Measurements from ENCODE around the gene TNNC2. TPM values are rescaled to one million over a fixed set of nuclear protein-coding genes. Genes with fewer than 3 reads are reported as not detected.

Gene TNNC2
- total and polyA plus RNA-seq, 9 of the 15 experiments (the other 6 are each of a cell fraction or from before 2014, with no cell fraction given), result not detected

GRCh38 chr20:45850926-45851325 is 23.8 kb upstream of the TNNC2 start (continued):
- no peak for TF ChIP-seq USF1 (CRISPR knock-in tag; IDR thresholded peaks at IDR 0.05)
- no peak for TF ChIP-seq HDGF (IDR thresholded peaks at IDR 0.05)
- TF ChIP-seq HOXB6 (CRISPR knock-in tag; IDR thresholded peaks at IDR 0.05; ENCODE audit: borderline replicate concordance), result no peak
- no peak for TF ChIP-seq MCM2 (IDR thresholded peaks at IDR 0.05; ENCODE audit: low read depth)
- no peak for TF ChIP-seq HNRNPUL1 (IDR thresholded peaks at IDR 0.05; ENCODE audit: low read length)
- TF ChIP-seq ZNF217 (CRISPR knock-in tag; IDR thresholded peaks at IDR 0.05), result no peak
- TF ChIP-seq MITF (IDR thresholded peaks at IDR 0.05), result no peak
- no peak for TF ChIP-seq TSHZ1 (CRISPR knock-in tag; IDR thresholded peaks at IDR 0.05)
- peak; percentile 36; the same call in 1 of the 2 replicates for TF ChIP-seq JUND (IDR thresholded peaks at IDR 0.05; ENCODE audit: borderline replicate concordance, low read depth, low read length)
- TF ChIP-seq JUND (tag; IDR thresholded peaks at IDR 0.05; ENCODE audit: borderline replicate concordance, low read depth, low read length), result peak; percentile 54; the same call in 1 of the 3 replicates
- TF ChIP-seq NONO (IDR thresholded peaks at IDR 0.05; ENCODE audit: low read depth in 2 of 2, low read length in 1 of 2), result no peak
- no peak for TF ChIP-seq RBM14 (IDR thresholded peaks at IDR 0.05; ENCODE audit: borderline replicate concordance, insufficient read depth, low read depth, low read length)
- TF ChIP-seq NFE2L1 (tag; IDR thresholded peaks at IDR 0.05; ENCODE audit: borderline replicate concordance, low read depth), result no peak
- no peak for TF ChIP-seq SUPT5H (IDR thresholded peaks at IDR 0.05)
- TF ChIP-seq NR2F6 (CRISPR knock-in tag; IDR thresholded peaks at IDR 0.05), result no peak
- TF ChIP-seq ZNF696 (CRISPR knock-in tag; conservative IDR thresholded peaks at IDR 0.05), result no peak
- TF ChIP-seq SRF (CRISPR knock-in tag; IDR thresholded peaks at IDR 0.05), result no peak
- no peak for TF ChIP-seq HES1 (IDR thresholded peaks at IDR 0.05; ENCODE audit: low read depth)
- TF ChIP-seq MLLT1 (IDR thresholded peaks at IDR 0.05), result no peak
- TF ChIP-seq SMAD4 (CRISPR knock-in tag; conservative IDR thresholded peaks at IDR 0.05), result peak; percentile 55; the same call in 1 of the 2 replicates
- no peak for TF ChIP-seq BACH1 (tag; IDR thresholded peaks at IDR 0.05)
- TF ChIP-seq ZKSCAN3 (CRISPR knock-in tag; IDR thresholded peaks at IDR 0.05), result no peak
- TF ChIP-seq TCF3 (CRISPR knock-in tag; IDR thresholded peaks at IDR 0.05), result peak; percentile 92

Measured in K562 (cell line).